Neural cell (in vitro differentiated cells): ENCODE results near the gene FBXO7.

Source experiments
- CTCF ChIP-seq: fragments of 450-650 bp; IDR thresholded peaks from 2 replicates; pipeline ENCODE4 v1.5.1; 2014; ENCODE audit warnings: antibody characterized with exemption, mild to moderate bottlenecking, moderate library complexity; ENCODE audit not compliant: poor library complexity, severe bottlenecking
- EP300 ChIP-seq: fragments of 450-650 bp; conservative IDR thresholded peaks from 2 replicates; pipeline ENCODE4 v1.6.1; 2014; ENCODE audit warnings: antibody characterized with exemption, mild to moderate bottlenecking, moderate library complexity; ENCODE audit not compliant: poor library complexity, severe bottlenecking
- EZH2 ChIP-seq: fragments of 200-600, 300-800 bp; shearing (Covaris generic), sonication (generic); IDR thresholded peaks from 2 replicates; pipeline ENCODE4 v1.6.1; 2014; ENCODE audit warnings: antibody characterized with exemption, low read length, borderline replicate concordance, mild to moderate bottlenecking; ENCODE audit not compliant: insufficient read depth, poor library complexity, severe bottlenecking
- MXI1 ChIP-seq: fragments of 450-650 bp; conservative IDR thresholded peaks from 2 replicates; pipeline ENCODE4 v1.6.1; 2014; ENCODE audit warnings: antibody characterized with exemption, mild to moderate bottlenecking; ENCODE audit not compliant: poor library complexity, severe bottlenecking
- POLR2AphosphoS5 ChIP-seq: IDR thresholded peaks from 2 replicates; pipeline ENCODE4 v1.6.1; 2012
- RAD21 ChIP-seq: fragments of 450-650 bp; conservative IDR thresholded peaks from 2 replicates; pipeline ENCODE4 v1.6.1; 2014; ENCODE audit warnings: antibody characterized with exemption, mild to moderate bottlenecking, moderate library complexity
- SMC3 ChIP-seq: fragments of 450-650 bp; conservative IDR thresholded peaks from 2 replicates; pipeline ENCODE4 v1.6.1; 2014; ENCODE audit warnings: antibody characterized with exemption, mild to moderate bottlenecking, moderate library complexity; ENCODE audit not compliant: poor library complexity
- TAF1 ChIP-seq: IDR thresholded peaks from 2 replicates; pipeline ENCODE4 v1.6.1; 2012; ENCODE audit warnings: low read depth

GRCh38 chr22:32528984-32529982 lies 54.7 kb downstream of the FBXO7 start:
- no peak for TF ChIP-seq EZH2
- peak; percentile 66 for TF ChIP-seq CTCF
- TF ChIP-seq MXI1, result no peak
- TF ChIP-seq POLR2AphosphoS5, result no peak
- TF ChIP-seq TAF1, result no peak
- TF ChIP-seq EP300, result no peak
- TF ChIP-seq SMC3, result peak; percentile 80
- TF ChIP-seq RAD21, result peak; percentile 72
